Right lobe of liver (tissue), 6 donors: Measurements from ENCODE around the gene PLPPR4. TPM values are rescaled to one million over a fixed set of nuclear protein-coding genes. Genes with fewer than 3 reads are reported as not detected.

Experiments used
- ATAC-seq, 4 donors: fragments of 200-7000 bp; cut with Tn5 transposase; one replicate each; pipeline ENCODE4 v1.9.1; 2020; ENCODE audit warnings: mild to moderate bottlenecking in 4 of 4, moderate library complexity in 4 of 4
- DNase-seq, 3 donors: peaks; one replicate each; pipeline ENCODE4 v3.0.0-alpha.2; 2020
- H3K27ac ChIP-seq, 3 donors: fragments of 200-600 bp; one replicate each; pipeline ENCODE4 v1.8.0; 2022
- H3K27me3 ChIP-seq, 2 donors: fragments of 200-600 bp; one replicate each; pipeline ENCODE4 v1.8.0; 2022
- H3K36me3 ChIP-seq, 4 donors: fragments of 200-600 bp; sonication (generic) in 1 of 4; one replicate each; pipeline versions ENCODE4 v1.5.1 to v1.8.0; 2017 to 2022; ENCODE audit warnings: control low read depth in 1 of 4
- H3K4me1 ChIP-seq, 4 donors: fragments of 200-600 bp; sonication (generic) in 1 of 4; one replicate each; pipeline versions ENCODE4 v1.5.1 to v1.8.0; 2017 to 2022; ENCODE audit warnings: control low read depth in 1 of 4
- H3K4me3 ChIP-seq, 3 donors: fragments of 200-600 bp; one replicate each; pipeline ENCODE4 v1.8.0; 2022
- H3K9me3 ChIP-seq, 4 donors: fragments of 200-600 bp; sonication (generic) in 1 of 4; one replicate each; pipeline versions ENCODE4 v1.5.1 to v1.8.0; 2017 to 2022; ENCODE audit warnings: control low read depth in 1 of 4
- CTCF ChIP-seq, 4 donors: fragments of 200-600 bp in 3 of 4; fragments of 450-650 bp in 1 of 4; IDR thresholded peaks; one replicate each; pipeline versions ENCODE4 v1.5.1 to v1.8.0; 2016 to 2022; ENCODE audit warnings: antibody characterized with exemption in 4 of 4, mild to moderate bottlenecking in 2 of 4
- POLR2A ChIP-seq: fragments of 450-650 bp; IDR thresholded peaks from one replicate; pipeline ENCODE4 v1.6.1; 2017; ENCODE audit warnings: antibody characterized with exemption, mild to moderate bottlenecking
- whole genome bisulfite sequencing: methylation state at CpG from one replicate; pipeline ENCODE4 v1.1.6; 2018; ENCODE audit warnings: low coverage, low lambda C conversion rate; ENCODE audit not compliant: insufficient coverage; ENCODE audit errors: missing lambda C conversion rate; 5-methylcytosine and 5-hydroxymethylcytosine counted together
- intact Hi-C, 2 donors: fragments of 100-400 bp; cut with DNase I; formaldehyde crosslinking; loops; one replicate each; pipeline versions ENCODE4 v1.11.2 to v1.14.1; 2022
- total RNA-seq, 6 experiments: library from RNA; depleted of rRNA in 2 of 6; stranded (reverse); fragments of >200 nt in 2 of 6; fragmentation: NEBNext Ultra II Directional in 3 of 6; extraction: Animal tissue kit (Norgen Biotek cat#: 25700) in 3 of 6; gene quantifications; one replicate each; pipeline versions ENCODE4 v1.1.0 to v1.2.4, GENCODE V29; 2016 to 2023
- donor health status: DM: no; HTN: yes; CAD: no.
- donor health status: DM: no; HTN: no; CAD: no.
- donor health status: DM: no; HTN: no; CAD: no.
- donor health status: DM: no; HTN: yes; CAD: no.
- donor health status: DM: no; HTN: yes; CAD: no.

PLPPR4 gene
- total RNA-seq, 6 experiments from 2014 or later = 0.12 to 0.19 (median 0.18) TPM; not detected in 3

DNA sequence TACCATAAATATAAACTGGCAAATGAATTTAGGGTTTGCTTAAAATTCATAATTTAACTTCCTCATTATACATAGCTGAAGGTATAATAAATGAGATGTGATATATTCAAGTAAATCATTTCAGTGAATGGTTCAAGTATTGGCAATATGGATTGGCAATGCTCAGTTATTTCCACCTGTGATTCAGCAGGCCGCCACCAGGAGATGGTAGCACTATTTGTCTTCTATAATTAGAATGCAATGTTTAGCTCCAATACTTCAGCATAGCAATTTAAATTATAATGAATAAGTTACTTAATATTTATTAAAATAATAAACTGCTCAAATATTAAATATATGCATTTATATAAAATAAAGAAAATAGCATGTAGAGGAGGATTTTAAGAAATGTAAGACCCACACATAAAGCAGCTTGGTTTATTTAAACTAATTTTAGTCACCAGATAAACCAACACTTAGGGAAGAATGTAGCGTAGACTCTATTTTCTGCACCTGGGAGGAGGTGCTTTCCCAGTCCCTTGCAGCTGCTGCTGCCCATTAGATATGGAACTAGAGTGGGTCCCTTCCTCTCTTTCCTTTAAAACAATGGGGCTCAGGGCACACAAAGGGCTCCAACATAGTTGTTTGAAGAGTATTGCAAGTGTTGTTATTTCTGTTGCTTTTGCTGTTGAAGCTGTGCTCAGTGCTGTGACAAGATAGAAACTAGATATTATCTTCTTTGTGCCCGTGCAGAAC, 62.1 kb downstream of the PLPPR4 start:
- ATAC-seq (no peak), DNase-seq (no peak)
- intact Hi-C loops = no loop called here
- Histone ChIP-seq H3K9me3 (no peaks in the 10 kb centered on the region), H3K4me1 (no peaks in the 10 kb centered on the region), H3K4me3 (no peak overlapping the region), H3K36me3 (no peaks in the 10 kb centered on the region), H3K27ac (no peak overlapping the region), H3K27me3 (no peaks in the 10 kb centered on the region)
- 71% methylated on average over 3 of the region's 3 CpGs for WGBS
- no peak for TF ChIP-seq POLR2A
- peak in 3 of 4 donors; percentile 15 to 17 (median 16) for TF ChIP-seq CTCF (IDR thresholded peaks at IDR 0.05)

DNA sequence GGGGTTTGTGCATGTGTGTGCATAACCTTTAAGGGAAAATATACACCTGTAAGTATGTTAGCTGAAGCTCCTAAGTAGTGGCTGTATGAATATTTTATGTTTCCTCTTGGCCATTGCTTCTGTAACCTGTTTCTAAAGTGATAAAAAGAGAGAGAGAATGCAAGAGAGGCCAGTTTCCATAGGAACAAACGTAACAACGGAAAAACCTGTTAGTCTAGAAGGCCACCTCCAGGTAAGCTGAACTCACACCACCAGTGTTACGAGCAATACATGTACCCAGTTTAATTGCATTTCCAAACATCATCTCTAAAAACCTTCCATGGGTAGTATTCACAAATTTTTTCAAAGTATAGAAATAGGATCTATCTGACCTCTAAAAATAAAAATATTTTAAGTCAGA, 63.1 kb downstream of the PLPPR4 start:
- intact Hi-C loops = no loop called here
- Histone ChIP-seq H3K4me1 (no peaks in the 10 kb centered on the region), H3K27me3 (no peaks in the 10 kb centered on the region), H3K9me3 (no peaks in the 10 kb centered on the region), H3K36me3 (no peaks in the 10 kb centered on the region), H3K27ac (no peak overlapping the region), H3K4me3 (no peak overlapping the region)
- 59% methylated on average over 3 of the region's 3 CpGs for WGBS
- DNase-seq (no peak), ATAC-seq (no peak)
- no peak for TF ChIP-seq POLR2A
- no peak for TF ChIP-seq CTCF (IDR thresholded peaks at IDR 0.05)

DNA sequence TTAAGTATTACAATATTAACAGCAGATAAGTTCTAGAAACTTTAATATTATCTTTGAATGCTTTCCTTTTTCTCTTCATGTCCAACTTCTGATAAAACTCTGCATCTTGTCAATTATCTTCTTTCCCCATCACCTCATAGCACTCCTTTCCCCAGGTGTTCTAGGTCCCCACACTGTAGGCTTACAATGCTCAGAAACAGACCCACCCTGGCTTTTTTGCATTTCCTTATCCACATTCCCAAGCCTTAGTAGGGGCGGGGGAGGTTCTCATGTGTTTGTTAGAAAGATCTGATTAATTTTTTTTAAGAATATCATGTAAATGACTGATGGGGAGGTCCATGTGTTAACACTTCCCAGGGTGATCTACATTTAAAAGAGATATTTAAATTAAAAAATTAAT, 63.9 kb downstream of the PLPPR4 start:
- ATAC-seq (no peak), DNase-seq (no peak)
- WGBS = 64% methylated on average over 1 of the region's 1 CpG
- Histone ChIP-seq H3K9me3 (no peaks in the 10 kb centered on the region), H3K27ac (no peak overlapping the region), H3K4me3 (no peak overlapping the region), H3K4me1 (no peaks in the 10 kb centered on the region), H3K36me3 (no peaks in the 10 kb centered on the region), H3K27me3 (no peaks in the 10 kb centered on the region)
- no peak for TF ChIP-seq CTCF (IDR thresholded peaks at IDR 0.05)
- no peak for TF ChIP-seq POLR2A
- intact Hi-C loops = no loop called here

GRCh38 chr1:99331083-99331482, 66.8 kb downstream of the PLPPR4 start:
- no peaks in the 10 kb centered on the region for H3K36me3 ChIP-seq
- H3K4me3 ChIP-seq = no peak overlapping the region
- 53% methylated on average over 3 of the region's 3 CpGs for WGBS
- H3K4me1 ChIP-seq = no peaks in the 10 kb centered on the region
- TF ChIP-seq CTCF (IDR thresholded peaks at IDR 0.05) (no peak), POLR2A (no peak)
- ATAC-seq = no peak
- DNase-seq = no peak
- intact Hi-C loops = no loop called here
- no peaks in the 10 kb centered on the region for H3K27me3 ChIP-seq
- no peaks in the 10 kb centered on the region for H3K9me3 ChIP-seq
- no peak overlapping the region for H3K27ac ChIP-seq
